SK-N-SH treated with all-trans-retinoic acid at 6 μM for 48 hours (cell line): ENCODE data around the gene BOD1.

Experiments used
- ATAC-seq: fragments of 200-7000 bp; cut with Tn5 transposase; 3 replicates; pipeline ENCODE4 v1.9.1; 2020; ENCODE audit warnings: mild to moderate bottlenecking, moderate library complexity
- ARNTL ChIP-seq: fragments of 450-650 bp; formaldehyde crosslinking; IDR thresholded peaks from 2 replicates; pipeline ENCODE4 v1.5.0; 2020; ENCODE audit warnings: low read depth, mild to moderate bottlenecking, moderate library complexity, borderline replicate concordance
- CSDC2 ChIP-seq: fragments of 250-450 bp; sonication (Bioruptor Pico); IDR thresholded peaks from 2 replicates; pipeline ENCODE4 v1.5.0; 2020; ENCODE audit warnings: mild to moderate bottlenecking, moderate library complexity
- ESRRG ChIP-seq: fragments of 250-450 bp; sonication (Bioruptor Pico); IDR thresholded peaks from 2 replicates; pipeline ENCODE4 v1.6.1; 2021; ENCODE audit warnings: mild to moderate bottlenecking
- GLIS3 ChIP-seq: fragments of 250-450 bp; sonication (Bioruptor Pico); IDR thresholded peaks from 2 replicates; pipeline ENCODE4 v1.5.0; 2020; ENCODE audit warnings: mild to moderate bottlenecking, moderate library complexity
- ISL1 ChIP-seq: fragments of 250-450 bp; sonication (Bioruptor Pico); IDR thresholded peaks from 2 replicates; pipeline ENCODE4 v2.1.2; 2022; ENCODE audit warnings: mild to moderate bottlenecking, moderate library complexity
- PPARA ChIP-seq: fragments of 250-450 bp; sonication (Bioruptor Pico); IDR thresholded peaks from 2 replicates; pipeline ENCODE4 v1.5.0; 2020; ENCODE audit warnings: mild to moderate bottlenecking, borderline replicate concordance
- RARB ChIP-seq: fragments of 250-450 bp; sonication (Bioruptor Pico); IDR thresholded peaks from 2 replicates; pipeline ENCODE4 v1.8.0; 2021; ENCODE audit warnings: mild to moderate bottlenecking, moderate library complexity
- SNAI2 ChIP-seq: fragments of 250-450 bp; sonication (Bioruptor Pico); IDR thresholded peaks from 2 replicates; pipeline ENCODE4 v1.5.0; 2020; ENCODE audit warnings: mild to moderate bottlenecking, moderate library complexity
- TCF4 ChIP-seq: fragments of 250-450 bp; sonication (Bioruptor Pico); IDR thresholded peaks from 2 replicates; pipeline ENCODE4 v1.8.0; 2021; ENCODE audit warnings: mild to moderate bottlenecking, moderate library complexity, borderline replicate concordance
- TOX ChIP-seq: fragments of 250-450 bp; sonication (Bioruptor Pico); IDR thresholded peaks from 2 replicates; pipeline ENCODE4 v1.8.0; 2021; ENCODE audit warnings: mild to moderate bottlenecking, moderate library complexity, borderline replicate concordance
- ZC3H10 ChIP-seq: fragments of 250-450 bp; sonication (Bioruptor Pico); IDR thresholded peaks from 2 replicates; pipeline ENCODE4 v1.5.1; 2021; ENCODE audit warnings: mild to moderate bottlenecking, moderate library complexity
- ZFP3 ChIP-seq: fragments of 250-450 bp; sonication (Bioruptor Pico); IDR thresholded peaks from 2 replicates; pipeline ENCODE4 v1.5.0; 2020; ENCODE audit warnings: mild to moderate bottlenecking, moderate library complexity
- ZFP30 ChIP-seq: fragments of 450-650 bp; formaldehyde crosslinking; IDR thresholded peaks from 2 replicates; pipeline ENCODE4 v1.5.0; 2022; ENCODE audit warnings: mild to moderate bottlenecking, moderate library complexity
- ZNF565 ChIP-seq: fragments of 450-650 bp; formaldehyde crosslinking; conservative IDR thresholded peaks from 2 replicates; pipeline ENCODE4 v1.5.0; 2020; ENCODE audit warnings: low read depth, mild to moderate bottlenecking, moderate library complexity
- ZNF70 ChIP-seq: fragments of 450-650 bp; formaldehyde crosslinking; IDR thresholded peaks from 2 replicates; pipeline ENCODE4 v1.5.0; 2020; ENCODE audit warnings: mild to moderate bottlenecking, moderate library complexity
- ZNF8 ChIP-seq: fragments of 450-650 bp; formaldehyde crosslinking; IDR thresholded peaks from 2 replicates; pipeline ENCODE4 v1.5.0; 2020; ENCODE audit warnings: mild to moderate bottlenecking, moderate library complexity
- TF ChIP-seq, protein P1 (sequence below): fragments of 250-450 bp; sonication (Bioruptor Pico); IDR thresholded peaks from 2 replicates; pipeline ENCODE4 v1.8.0; 2021; ENCODE audit warnings: low read depth, mild to moderate bottlenecking, moderate library complexity, borderline replicate concordance
- TF ChIP-seq, protein P2 (sequence below): fragments of 250-450 bp; sonication (Bioruptor Pico); IDR thresholded peaks from 2 replicates; pipeline ENCODE4 v1.8.0; 2020; ENCODE audit warnings: mild to moderate bottlenecking, moderate library complexity, borderline replicate concordance
- TF ChIP-seq, protein P3 (sequence below): fragments of 250-450 bp; sonication (Bioruptor Pico); IDR thresholded peaks from 2 replicates; pipeline ENCODE4 v1.5.0; 2020; ENCODE audit warnings: mild to moderate bottlenecking, moderate library complexity
- TF ChIP-seq, protein P4 (sequence below): fragments of 250-450 bp; sonication (Bioruptor Pico); IDR thresholded peaks from 2 replicates; pipeline ENCODE4 v1.5.1; 2020; ENCODE audit warnings: low read depth, mild to moderate bottlenecking, moderate library complexity

The BOD1 gene

DNA sequence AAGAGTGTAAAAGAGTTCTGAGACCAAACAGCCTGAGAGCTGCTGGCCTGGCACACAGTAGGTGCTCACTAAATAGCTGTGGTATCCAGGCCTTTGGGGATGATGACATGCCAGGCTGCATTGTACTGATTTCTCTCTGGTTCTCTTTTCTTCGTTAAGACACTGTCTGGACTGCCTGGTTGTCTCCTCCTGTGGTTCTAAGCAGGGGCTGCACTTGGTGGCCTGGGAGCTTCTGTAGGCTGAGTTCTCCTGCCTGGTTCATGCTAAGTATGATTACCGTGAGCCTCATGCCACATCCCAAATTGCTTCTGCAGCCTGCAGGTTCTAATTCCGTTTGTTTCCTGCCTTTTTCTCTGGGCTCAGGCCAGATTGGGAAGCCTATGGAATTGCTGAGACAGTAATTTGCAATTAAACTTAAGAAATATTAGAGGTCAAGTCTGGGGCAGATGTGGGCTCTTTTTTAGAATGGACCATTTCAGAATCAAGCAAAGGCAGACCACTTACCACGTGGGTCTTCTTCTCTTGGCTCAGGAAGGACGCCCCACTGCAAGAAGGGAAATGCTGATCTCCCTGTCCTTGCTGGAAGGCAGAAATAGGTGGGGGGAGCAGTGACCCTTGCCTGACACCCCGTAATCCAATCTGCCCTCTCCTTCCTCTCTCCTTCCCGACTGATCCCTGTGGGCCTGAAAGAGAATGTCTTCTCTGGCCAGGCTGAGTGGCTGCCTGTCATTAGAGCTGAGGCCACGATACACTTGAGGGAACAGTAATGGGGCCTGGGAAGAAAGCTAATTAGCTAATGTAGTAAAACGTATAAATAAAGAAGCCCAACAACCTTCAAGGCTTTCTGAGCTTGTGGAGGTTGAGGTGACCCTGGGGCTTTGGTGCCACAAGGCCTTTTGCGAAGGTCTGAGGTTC, 21.9 kb upstream of the BOD1 start:
- ATAC-seq, result no peak
- no peak for TF ChIP-seq ZNF565 (CRISPR knock-in tag)
- peak; percentile 6; the same call in 1 of the 2 replicates for TF ChIP-seq ISL1 (CRISPR knock-in tag)
- TF ChIP-seq, protein P1, sequence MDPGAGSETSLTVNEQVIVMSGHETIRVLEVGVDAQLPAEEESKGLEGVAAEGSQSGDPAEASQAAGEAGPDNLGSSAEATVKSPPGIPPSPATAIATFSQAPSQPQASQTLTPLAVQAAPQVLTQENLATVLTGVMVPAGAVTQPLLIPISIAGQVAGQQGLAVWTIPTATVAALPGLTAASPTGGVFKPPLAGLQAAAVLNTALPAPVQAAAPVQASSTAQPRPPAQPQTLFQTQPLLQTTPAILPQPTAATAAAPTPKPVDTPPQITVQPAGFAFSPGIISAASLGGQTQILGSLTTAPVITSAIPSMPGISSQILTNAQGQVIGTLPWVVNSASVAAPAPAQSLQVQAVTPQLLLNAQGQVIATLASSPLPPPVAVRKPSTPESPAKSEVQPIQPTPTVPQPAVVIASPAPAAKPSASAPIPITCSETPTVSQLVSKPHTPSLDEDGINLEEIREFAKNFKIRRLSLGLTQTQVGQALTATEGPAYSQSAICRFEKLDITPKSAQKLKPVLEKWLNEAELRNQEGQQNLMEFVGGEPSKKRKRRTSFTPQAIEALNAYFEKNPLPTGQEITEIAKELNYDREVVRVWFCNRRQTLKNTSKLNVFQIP (CRISPR knock-in tag), result no peak
- TF ChIP-seq, all 23 proteins: peak for 1

DNA sequence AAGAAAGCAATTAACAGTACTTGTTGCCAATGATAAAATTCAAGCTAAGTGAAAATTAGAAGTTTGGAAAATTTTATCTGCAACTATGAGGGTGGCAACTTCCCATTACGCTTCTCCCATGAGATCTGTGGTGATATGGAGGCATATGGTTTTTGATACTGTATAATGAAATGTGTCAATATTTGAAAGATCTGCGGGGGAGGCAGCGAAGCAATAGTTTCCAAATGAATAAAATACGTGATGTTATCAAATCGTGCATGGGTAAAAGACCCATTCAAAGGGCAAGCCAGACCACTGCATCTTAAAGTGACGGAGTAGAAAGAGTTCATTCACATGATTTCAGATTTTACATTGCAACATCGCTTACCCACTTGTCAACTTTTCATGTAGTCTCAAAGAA, 20.9 kb upstream of the BOD1 start:
- no peak for ATAC-seq
- TF ChIP-seq, protein P2, sequence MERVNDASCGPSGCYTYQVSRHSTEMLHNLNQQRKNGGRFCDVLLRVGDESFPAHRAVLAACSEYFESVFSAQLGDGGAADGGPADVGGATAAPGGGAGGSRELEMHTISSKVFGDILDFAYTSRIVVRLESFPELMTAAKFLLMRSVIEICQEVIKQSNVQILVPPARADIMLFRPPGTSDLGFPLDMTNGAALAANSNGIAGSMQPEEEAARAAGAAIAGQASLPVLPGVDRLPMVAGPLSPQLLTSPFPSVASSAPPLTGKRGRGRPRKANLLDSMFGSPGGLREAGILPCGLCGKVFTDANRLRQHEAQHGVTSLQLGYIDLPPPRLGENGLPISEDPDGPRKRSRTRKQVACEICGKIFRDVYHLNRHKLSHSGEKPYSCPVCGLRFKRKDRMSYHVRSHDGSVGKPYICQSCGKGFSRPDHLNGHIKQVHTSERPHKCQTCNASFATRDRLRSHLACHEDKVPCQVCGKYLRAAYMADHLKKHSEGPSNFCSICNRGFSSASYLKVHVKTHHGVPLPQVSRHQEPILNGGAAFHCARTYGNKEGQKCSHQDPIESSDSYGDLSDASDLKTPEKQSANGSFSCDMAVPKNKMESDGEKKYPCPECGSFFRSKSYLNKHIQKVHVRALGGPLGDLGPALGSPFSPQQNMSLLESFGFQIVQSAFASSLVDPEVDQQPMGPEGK, result no peak
- TF ChIP-seq, protein P3, sequence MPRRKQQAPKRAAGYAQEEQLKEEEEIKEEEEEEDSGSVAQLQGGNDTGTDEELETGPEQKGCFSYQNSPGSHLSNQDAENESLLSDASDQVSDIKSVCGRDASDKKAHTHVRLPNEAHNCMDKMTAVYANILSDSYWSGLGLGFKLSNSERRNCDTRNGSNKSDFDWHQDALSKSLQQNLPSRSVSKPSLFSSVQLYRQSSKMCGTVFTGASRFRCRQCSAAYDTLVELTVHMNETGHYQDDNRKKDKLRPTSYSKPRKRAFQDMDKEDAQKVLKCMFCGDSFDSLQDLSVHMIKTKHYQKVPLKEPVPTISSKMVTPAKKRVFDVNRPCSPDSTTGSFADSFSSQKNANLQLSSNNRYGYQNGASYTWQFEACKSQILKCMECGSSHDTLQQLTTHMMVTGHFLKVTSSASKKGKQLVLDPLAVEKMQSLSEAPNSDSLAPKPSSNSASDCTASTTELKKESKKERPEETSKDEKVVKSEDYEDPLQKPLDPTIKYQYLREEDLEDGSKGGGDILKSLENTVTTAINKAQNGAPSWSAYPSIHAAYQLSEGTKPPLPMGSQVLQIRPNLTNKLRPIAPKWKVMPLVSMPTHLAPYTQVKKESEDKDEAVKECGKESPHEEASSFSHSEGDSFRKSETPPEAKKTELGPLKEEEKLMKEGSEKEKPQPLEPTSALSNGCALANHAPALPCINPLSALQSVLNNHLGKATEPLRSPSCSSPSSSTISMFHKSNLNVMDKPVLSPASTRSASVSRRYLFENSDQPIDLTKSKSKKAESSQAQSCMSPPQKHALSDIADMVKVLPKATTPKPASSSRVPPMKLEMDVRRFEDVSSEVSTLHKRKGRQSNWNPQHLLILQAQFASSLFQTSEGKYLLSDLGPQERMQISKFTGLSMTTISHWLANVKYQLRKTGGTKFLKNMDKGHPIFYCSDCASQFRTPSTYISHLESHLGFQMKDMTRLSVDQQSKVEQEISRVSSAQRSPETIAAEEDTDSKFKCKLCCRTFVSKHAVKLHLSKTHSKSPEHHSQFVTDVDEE, result no peak
- TF ChIP-seq TOX (CRISPR knock-in tag) (no peak), CSDC2 (CRISPR knock-in tag) (no peak), RARB (no peak), ESRRG (CRISPR knock-in tag) (no peak), GLIS3 (CRISPR knock-in tag) (no peak), ZNF70 (CRISPR knock-in tag) (no peak), SNAI2 (CRISPR knock-in tag) (no peak), ISL1 (CRISPR knock-in tag) (no peak), ZFP30 (no peak), ZNF8 (CRISPR knock-in tag) (no peak), ZNF565 (CRISPR knock-in tag) (no peak), PPARA (CRISPR knock-in tag) (no peak)
- TF ChIP-seq, protein P4, sequence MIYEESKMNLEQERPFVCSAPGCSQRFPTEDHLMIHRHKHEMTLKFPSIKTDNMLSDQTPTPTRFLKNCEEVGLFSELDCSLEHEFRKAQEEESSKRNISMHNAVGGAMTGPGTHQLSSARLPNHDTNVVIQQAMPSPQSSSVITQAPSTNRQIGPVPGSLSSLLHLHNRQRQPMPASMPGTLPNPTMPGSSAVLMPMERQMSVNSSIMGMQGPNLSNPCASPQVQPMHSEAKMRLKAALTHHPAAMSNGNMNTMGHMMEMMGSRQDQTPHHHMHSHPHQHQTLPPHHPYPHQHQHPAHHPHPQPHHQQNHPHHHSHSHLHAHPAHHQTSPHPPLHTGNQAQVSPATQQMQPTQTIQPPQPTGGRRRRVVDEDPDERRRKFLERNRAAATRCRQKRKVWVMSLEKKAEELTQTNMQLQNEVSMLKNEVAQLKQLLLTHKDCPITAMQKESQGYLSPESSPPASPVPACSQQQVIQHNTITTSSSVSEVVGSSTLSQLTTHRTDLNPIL (CRISPR knock-in tag), result no peak
- TF ChIP-seq, all 23 proteins: peak for 0

DNA sequence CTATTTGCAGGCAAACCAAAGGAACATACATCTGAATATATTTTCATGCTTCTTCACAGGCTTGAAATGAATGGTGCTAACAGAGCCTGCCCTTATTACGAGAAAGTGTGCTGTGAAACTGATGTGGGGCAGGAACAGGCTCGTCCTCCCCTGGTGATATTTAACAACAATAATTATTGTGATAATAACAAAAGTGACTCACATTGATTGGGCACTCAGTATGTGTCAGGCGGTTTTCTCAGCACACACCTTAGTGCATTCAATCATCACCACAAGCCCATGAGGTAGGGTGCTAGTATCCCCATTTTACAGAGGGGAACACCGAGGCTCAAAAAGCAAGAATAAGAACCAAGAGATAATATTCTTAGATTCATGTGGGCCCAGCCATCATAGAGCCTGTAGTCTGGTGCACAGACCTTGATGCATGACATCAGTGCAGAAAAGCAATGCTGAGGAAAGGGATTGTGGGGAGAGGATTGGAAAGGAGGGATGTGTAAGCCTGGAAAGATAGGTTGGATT, 18.1 kb upstream of the BOD1 start:
- TF ChIP-seq ZFP3, result no peak
- no peak for TF ChIP-seq ZC3H10 (CRISPR knock-in tag)
- no peak for TF ChIP-seq ZNF8 (CRISPR knock-in tag)
- no peak for TF ChIP-seq ARNTL (CRISPR knock-in tag)
- no peak for TF ChIP-seq TCF4 (CRISPR knock-in tag)
- TF ChIP-seq CSDC2 (CRISPR knock-in tag), result no peak
- no peak for TF ChIP-seq ZNF70 (CRISPR knock-in tag)
- TF ChIP-seq, protein P4 (CRISPR knock-in tag), result no peak
- TF ChIP-seq ZNF565 (CRISPR knock-in tag), result no peak
- no peak for TF ChIP-seq RARB
- TF ChIP-seq PPARA (CRISPR knock-in tag), result no peak
- TF ChIP-seq ZFP30, result no peak
- no peak for TF ChIP-seq TOX (CRISPR knock-in tag)
- ATAC-seq, result no peak
